HS-5 (cell line): ENCODE measurements around the gene STYXL1.
"Not testable (repeated sequence)": the region's sequence is repeated elsewhere in the genome, so short reads cannot be mapped to it uniquely, and the experiment has no call there.

ENCODE experiments used
- DNase-seq: peaks from one replicate; pipeline ENCODE4 v3.0.0-alpha.2; 2012; ENCODE audit warnings: low read depth

Gene STYXL1

GRCh38 chr7:76065016-76065612 lies 17.3 kb upstream of the STYXL1 start:
- DNase-seq, result no peak

GRCh38 chr7:76064208-76064970 lies 16.6 kb upstream of the STYXL1 start:
- no peak for DNase-seq

GRCh38 chr7:76063525-76063924 lies 15.7 kb upstream of the STYXL1 start:
- DNase-seq, result no peak

GRCh38 chr7:76063114-76063513 lies 15.3 kb upstream of the STYXL1 start:
- no peak for DNase-seq

- DNase-seq, result no peak
Observed at GRCh38 chr7:76062254-76062653, 14.5 kb upstream of the STYXL1 start.

GRCh38 chr7:76060842-76061241 lies 13.0 kb upstream of the STYXL1 start:
- DNase-seq, result no peak

- not testable (repeated sequence) for DNase-seq
Observed at GRCh38 chr7:76058745-76059144, 10.9 kb upstream of the STYXL1 start.

GRCh38 chr7:76057813-76058145 lies 10.0 kb upstream of the STYXL1 start:
- DNase-seq, result no peak

GRCh38 chr7:76057103-76057812 lies 9.5 kb upstream of the STYXL1 start:
- DNase-seq, result no peak

- DNase-seq, result no peak
Observed at GRCh38 chr7:76056241-76056640, 8.4 kb upstream of the STYXL1 start.

- no peak for DNase-seq
Observed at GRCh38 chr7:76054123-76055120, 6.6 kb upstream of the STYXL1 start.

- no peak for DNase-seq
Observed at GRCh38 chr7:76053461-76053860, 5.7 kb upstream of the STYXL1 start.

- not testable (repeated sequence) for DNase-seq
Observed at GRCh38 chr7:76052681-76053080, 4.9 kb upstream of the STYXL1 start.

- DNase-seq, result no peak
Observed at GRCh38 chr7:76051840-76052239, 4.0 kb upstream of the STYXL1 start.

- DNase-seq, result no peak
Observed at GRCh38 chr7:76050545-76050944, 2.7 kb upstream of the STYXL1 start.

GRCh38 chr7:76049295-76049694 lies 1.5 kb upstream of the STYXL1 start:
- no peak for DNase-seq

- DNase-seq, result no peak
Observed at GRCh38 chr7:76048668-76048988, 828 bp upstream of the STYXL1 start.

GRCh38 chr7:76047305-76047810 lies 442 bp downstream of the STYXL1 start:
- no peak for DNase-seq

GRCh38 chr7:76044375-76044865 lies 3.4 kb downstream of the STYXL1 start:
- DNase-seq, result no peak

- DNase-seq, result no peak
Observed at GRCh38 chr7:76040126-76040525, 7.7 kb downstream of the STYXL1 start.

- DNase-seq, result peak; percentile 42
Observed at GRCh38 chr7:76037310-76037709, 10.5 kb downstream of the STYXL1 start.

GRCh38 chr7:76031964-76032363 lies 15.8 kb downstream of the STYXL1 start:
- DNase-seq, result no peak
